Colonic mucosa (tissue), 4 donors: ENCODE measurements around the gene ANKRD65. TPM values are rescaled to one million over a fixed set of nuclear protein-coding genes. Genes with fewer than 3 reads are reported as not detected.

Experiments
- DNase-seq: peaks from one replicate; pipeline ENCODE4 v3.0.0-alpha.2; 2020
- H3K27ac ChIP-seq: fragments of 200-600 bp; one replicate; pipeline ENCODE4 v1.8.0; 2021
- H3K27me3 ChIP-seq: fragments of 200-600 bp; one replicate; pipeline ENCODE4 v1.8.0; 2021
- H3K36me3 ChIP-seq: fragments of 200-600 bp; one replicate; pipeline ENCODE4 v1.8.0; 2021
- H3K4me1 ChIP-seq: fragments of 200-600 bp; one replicate; pipeline ENCODE4 v1.8.0; 2021; ENCODE audit warnings: mild to moderate bottlenecking
- H3K4me3 ChIP-seq: fragments of 200-600 bp; one replicate; pipeline ENCODE4 v1.8.0; 2021
- H3K9ac ChIP-seq, 2 donors: one replicate each; pipeline ENCODE4 v1.7.0; 2013; ENCODE audit warnings: control low read depth in 2 of 2, low read depth in 2 of 2, low read length in 2 of 2
- H3K9me3 ChIP-seq: fragments of 200-600 bp; one replicate; pipeline ENCODE4 v1.8.0; 2021
- intact Hi-C: fragments of 100-400 bp; cut with DNase I; formaldehyde crosslinking; loops from one replicate; pipeline ENCODE4 v1.14.1; 2022
- total RNA-seq, 2 donors: library from RNA; stranded (reverse); fragmentation: NEBNext Ultra II Directional in 1 of 2; extraction: Animal tissue kit (Norgen Biotek cat#: 25700) in 1 of 2; gene quantifications; one replicate each; pipeline ENCODE4 v1.2.1, GENCODE V29; 2021
- TF ChIP-seq, protein P1 (sequence below): fragments of 200-600 bp; IDR thresholded peaks from one replicate; pipeline ENCODE4 v1.8.0; 2022; ENCODE audit warnings: antibody characterized with exemption, mild to moderate bottlenecking
- donor health status: healthy.
- donor health status: DM: no; HTN: no; CAD: no.
- donor health status: DM: no; HTN: no; CAD: no.

ANKRD65 gene
- total RNA-seq, 2 donors from 2014 or later, result 0.57 to 2.0 TPM

DNA sequence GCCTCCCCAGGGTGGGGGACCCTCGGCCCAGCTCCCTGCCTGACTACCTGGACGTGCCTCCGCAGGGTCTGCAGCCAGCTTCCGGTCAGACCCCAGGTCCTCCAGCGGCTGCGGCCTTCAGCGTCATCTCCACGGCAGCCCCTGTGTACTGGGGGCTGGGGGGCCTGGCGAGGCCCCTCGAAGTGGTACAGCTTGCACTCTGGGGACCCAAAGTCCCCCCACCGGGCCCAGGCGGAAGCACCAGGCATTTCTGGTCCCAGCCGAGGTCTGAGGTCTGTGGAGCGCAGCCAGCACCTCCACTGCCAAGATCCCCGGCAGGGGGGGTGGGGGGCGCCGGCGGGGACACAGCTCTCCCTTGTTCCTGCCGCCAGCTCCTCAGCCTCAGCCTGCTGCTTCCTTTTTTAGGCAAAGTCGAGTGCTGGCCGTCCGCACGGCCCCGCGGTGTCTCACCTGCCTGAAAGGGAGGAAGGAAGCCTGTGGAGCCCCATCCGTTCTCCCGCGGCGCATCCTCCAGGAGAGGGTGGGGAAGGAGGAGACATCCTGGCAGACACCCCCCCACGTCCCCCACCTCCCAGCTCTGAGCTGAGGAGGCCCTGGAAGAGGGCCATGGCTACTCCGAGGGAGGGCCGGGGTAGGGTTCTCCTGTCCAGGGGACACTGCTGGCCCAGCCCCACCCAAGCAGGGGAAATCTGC is 13.2 kb upstream of the ANKRD65 start:
- Histone ChIP-seq H3K4me1 (peaks cover 40% of the 10 kb centered on the region), H3K4me3 (no peak overlapping the region), H3K27me3 (peaks cover 4% of the 10 kb centered on the region), H3K9me3 (no peaks in the 10 kb centered on the region), H3K27ac (peak overlapping the region; percentile 96), H3K36me3 (no peaks in the 10 kb centered on the region), H3K9ac (peak overlapping the region; percentile 64 to 84)
- intact Hi-C loops, result no loop called here
- DNase-seq, result peak; percentile 40
- TF ChIP-seq, protein P1, sequence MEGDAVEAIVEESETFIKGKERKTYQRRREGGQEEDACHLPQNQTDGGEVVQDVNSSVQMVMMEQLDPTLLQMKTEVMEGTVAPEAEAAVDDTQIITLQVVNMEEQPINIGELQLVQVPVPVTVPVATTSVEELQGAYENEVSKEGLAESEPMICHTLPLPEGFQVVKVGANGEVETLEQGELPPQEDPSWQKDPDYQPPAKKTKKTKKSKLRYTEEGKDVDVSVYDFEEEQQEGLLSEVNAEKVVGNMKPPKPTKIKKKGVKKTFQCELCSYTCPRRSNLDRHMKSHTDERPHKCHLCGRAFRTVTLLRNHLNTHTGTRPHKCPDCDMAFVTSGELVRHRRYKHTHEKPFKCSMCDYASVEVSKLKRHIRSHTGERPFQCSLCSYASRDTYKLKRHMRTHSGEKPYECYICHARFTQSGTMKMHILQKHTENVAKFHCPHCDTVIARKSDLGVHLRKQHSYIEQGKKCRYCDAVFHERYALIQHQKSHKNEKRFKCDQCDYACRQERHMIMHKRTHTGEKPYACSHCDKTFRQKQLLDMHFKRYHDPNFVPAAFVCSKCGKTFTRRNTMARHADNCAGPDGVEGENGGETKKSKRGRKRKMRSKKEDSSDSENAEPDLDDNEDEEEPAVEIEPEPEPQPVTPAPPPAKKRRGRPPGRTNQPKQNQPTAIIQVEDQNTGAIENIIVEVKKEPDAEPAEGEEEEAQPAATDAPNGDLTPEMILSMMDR, result no peak

DNA sequence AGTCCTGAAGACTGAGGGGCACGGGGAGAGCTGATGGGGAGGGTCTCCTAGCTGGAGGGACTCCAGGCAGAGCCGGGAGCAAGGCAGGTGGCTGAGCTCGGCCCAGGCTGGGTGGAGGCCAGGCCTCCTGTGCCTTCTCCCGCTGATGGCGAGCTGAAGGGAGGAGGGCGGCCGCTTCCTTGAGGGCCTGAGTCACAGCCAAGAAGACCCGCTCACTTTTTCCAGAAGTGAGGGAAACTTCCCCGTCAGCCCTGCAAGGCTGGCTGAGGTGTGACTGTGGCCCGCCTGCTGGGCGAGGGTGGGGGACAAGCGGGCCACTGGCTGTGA is 12.7 kb upstream of the ANKRD65 start:
- Histone ChIP-seq H3K4me1 (peaks cover 40% of the 10 kb centered on the region), H3K27me3 (peaks cover 4% of the 10 kb centered on the region), H3K4me3 (peak overlapping the region; percentile 7), H3K27ac (peak overlapping the region; percentile 96), H3K9me3 (no peaks in the 10 kb centered on the region), H3K36me3 (no peaks in the 10 kb centered on the region), H3K9ac (peak overlapping the region; percentile 64 to 84)
- intact Hi-C loops, result no loop called here
- TF ChIP-seq, protein P1, result no peak
- DNase-seq, result peak; percentile 43

DNA sequence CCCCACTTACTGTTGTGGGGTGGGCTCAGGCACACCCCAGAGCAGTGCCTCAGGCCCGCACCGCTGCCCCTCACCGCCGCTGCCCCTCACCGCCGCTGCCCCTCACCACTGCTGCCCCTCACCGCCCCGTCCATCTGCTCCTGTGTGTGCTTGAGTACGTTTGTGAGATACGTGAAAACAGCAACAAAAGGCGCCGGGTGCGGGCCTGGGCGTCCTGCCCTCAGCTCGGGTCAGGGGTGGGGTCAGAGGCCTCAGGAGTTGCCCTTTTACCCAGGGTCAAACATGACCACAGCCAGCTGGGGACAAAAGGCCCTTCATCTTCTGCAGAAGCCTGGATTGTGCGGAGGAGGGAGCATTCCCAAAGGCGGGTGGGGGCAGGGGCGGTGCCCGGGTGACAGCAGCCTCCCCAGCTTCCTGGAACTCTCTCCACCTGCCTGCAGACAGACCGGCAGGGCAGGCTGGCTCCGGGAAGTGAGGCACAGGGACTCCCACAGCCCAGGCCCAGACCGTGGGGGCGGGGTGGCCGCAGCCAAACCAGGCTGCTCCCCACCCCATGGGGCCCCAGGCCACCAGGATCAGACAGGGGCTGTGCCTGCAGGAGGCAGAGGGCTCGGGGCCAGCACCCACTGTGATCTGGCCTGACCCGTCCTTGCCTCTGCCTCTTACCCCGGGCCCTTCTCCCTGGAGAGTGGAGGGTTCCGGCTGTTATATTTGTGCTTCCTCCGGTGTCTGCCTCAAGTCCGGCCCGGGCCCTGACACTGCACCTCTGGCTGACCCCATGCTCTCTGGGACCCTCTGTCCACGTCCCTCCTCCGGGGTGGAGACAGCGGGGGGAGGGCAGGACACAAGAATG is 12.1 kb upstream of the ANKRD65 start:
- peak overlapping the region; percentile 7 for H3K4me3 ChIP-seq
- peak overlapping the region; percentile 64 to 84 for H3K9ac ChIP-seq

DNA sequence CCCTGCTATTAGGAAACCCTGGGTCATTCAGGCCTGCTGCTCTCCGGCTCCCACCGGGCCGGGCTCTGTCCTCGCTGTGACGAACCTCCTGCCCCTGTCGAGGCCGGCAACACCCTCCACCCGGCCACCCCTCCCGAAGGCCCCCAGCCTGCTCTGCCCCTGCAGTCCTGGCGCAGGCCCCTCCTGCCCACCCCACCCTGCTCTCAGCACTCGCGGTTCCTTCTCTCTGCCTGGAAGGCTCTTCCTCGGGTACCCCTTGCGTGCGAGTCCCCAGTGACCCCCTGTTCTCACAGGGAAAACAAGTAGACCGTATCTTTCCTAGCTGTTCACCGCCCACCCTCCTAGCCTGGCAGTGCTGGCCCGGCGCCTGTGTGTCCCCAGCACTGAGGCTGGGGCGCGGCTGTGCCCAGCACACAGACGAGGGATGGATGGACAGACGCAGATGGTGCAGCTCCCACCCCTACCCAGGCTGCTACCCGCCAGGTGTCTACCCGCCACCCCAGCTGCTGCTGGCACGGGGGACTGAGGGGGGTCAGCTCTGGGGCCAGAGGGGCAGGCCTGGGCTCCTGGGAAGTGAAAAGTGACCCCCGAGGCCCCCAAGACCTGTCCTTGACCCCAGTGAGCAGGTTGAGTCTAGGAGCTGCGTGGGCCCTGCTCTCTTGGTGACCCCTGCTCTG is 11.3 kb upstream of the ANKRD65 start:
- Histone ChIP-seq H3K27ac (peak overlapping the region; percentile 96), H3K36me3 (no peaks in the 10 kb centered on the region), H3K4me3 (no peak overlapping the region), H3K27me3 (peaks cover 4% of the 10 kb centered on the region), H3K9ac (peak overlapping the region; percentile 64 to 84), H3K4me1 (peaks cover 34% of the 10 kb centered on the region), H3K9me3 (no peaks in the 10 kb centered on the region)
- TF ChIP-seq, protein P1, result no peak
- intact Hi-C loops, result no loop called here
- DNase-seq, result peak; percentile 29

More for the DNA sequence above, 12.1 kb upstream of the ANKRD65 start:
- peak; percentile 95 for DNase-seq
- peaks cover 40% of the 10 kb centered on the region for H3K4me1 ChIP-seq
- H3K27me3 ChIP-seq, result peaks cover 4% of the 10 kb centered on the region
- H3K36me3 ChIP-seq, result no peaks in the 10 kb centered on the region
- intact Hi-C loops, result no loop called here
- TF ChIP-seq, protein P1, result no peak
- peak overlapping the region; percentile 96 for H3K27ac ChIP-seq
- H3K9me3 ChIP-seq, result no peaks in the 10 kb centered on the region

DNA sequence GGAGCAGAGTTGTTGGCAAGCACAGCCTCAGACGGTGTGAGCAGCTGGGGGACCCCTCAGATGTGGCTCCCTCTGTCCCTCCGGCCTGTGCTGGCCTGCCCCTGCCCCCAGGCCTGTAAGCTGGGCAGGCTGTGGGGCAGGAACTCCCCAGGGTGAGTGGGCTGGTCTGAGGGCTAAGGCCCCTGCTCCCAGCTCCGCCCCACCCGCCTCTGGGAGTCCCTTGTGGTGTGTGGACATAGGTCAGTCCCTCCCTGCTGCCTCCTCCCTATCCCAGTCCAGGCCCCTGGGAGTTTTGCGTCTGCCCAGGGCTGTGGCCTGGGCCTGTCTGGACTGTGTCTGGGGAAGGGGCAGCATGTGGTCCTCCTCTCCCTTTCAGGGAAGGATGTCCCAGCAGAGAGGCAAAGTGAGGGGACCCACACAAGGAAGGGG is 10.8 kb upstream of the ANKRD65 start:
- Histone ChIP-seq H3K9me3 (no peaks in the 10 kb centered on the region), H3K4me3 (no peak overlapping the region), H3K27ac (peak overlapping the region; percentile 96), H3K4me1 (peaks cover 30% of the 10 kb centered on the region), H3K36me3 (no peaks in the 10 kb centered on the region), H3K9ac (peak overlapping the region; percentile 64 to 84), H3K27me3 (peaks cover 4% of the 10 kb centered on the region)
- DNase-seq, result peak; percentile 81
- intact Hi-C loops, result no loop called here
- TF ChIP-seq, protein P1, result no peak
